NCI-H146 (cell line): Measurements from ENCODE around the gene ZCCHC3.

Experiments used
- DNase-seq: peaks from one replicate; lab custom pipeline; 2025; lab: John Stamatoyannopoulos, UW

The ZCCHC3 gene

GRCh38 chr20:343107-343506 lies 45.7 kb downstream of the ZCCHC3 start:
- DNase-seq: no peak

DNA sequence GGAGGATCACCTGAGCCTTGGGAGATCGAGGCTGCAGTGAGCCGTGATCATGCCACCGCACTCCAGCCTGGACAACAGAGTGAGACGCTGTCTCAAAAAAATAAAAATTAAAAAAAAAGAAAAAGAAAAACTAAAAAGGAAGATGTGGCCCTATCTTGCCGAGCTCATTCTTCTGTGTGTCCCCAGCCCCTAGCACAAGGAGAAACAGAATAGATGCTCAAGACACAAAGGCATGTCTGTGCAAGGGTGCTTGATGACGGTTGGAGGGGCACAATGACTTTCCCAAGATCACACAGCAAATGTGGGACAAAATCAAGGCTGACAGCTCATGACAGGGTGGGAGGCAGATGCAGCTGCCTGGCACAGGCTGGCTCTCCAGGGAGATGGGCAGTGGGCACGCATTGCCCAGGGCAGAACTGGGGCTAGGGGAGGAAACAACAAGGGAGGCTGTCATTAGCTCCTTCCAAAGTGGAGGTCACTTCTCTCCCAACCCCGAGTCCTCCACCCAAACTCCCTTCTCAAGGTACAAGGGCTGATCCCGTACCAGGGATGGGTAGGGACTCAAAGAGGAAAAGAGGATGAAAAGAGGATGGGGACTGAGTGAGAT lies 48.8 kb downstream of the ZCCHC3 start:
- DNase-seq: no peak

DNA sequence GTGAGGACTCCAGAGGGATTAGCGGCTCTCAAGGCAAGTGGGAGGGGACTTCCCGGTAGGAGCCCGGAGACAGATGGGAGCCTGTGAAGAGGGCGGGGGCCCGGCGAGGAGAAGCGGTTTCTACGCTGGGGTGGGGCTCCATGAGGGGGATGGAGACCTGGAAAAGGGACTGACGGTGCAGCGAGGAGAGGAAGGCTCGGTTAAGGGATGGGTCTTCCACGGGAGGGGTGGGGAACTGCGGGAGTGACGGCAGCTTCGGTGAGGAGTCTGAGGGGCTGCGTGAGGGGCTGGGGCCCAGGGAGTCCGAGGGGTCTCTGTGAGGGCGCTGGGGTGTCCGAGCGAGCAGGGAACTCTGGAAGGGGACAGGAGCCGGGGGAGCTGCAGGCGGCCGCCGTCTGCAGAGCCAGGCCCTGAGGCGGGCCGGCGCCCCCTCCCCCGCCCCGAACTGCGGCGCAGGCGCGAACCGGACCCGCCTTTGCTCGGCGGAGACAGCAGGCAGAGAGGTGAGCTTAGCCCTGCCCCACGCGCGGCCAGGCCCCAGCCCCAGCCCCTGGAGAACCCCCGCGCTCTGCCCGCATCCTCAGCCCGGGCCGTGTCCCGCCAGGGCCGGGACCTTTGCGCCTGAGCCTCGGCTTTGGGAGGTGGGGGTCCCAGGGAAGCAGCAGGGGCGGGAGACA lies 49.4 kb downstream of the ZCCHC3 start, which contains the start of gene NRSN2:
Gene NRSN2 (plus strand): TSS at position 472 of the 677 bp plus-strand sequence. CDS start 2,533 bp downstream, outside the sequence.
- peak; percentile 78 for DNase-seq

DNA sequence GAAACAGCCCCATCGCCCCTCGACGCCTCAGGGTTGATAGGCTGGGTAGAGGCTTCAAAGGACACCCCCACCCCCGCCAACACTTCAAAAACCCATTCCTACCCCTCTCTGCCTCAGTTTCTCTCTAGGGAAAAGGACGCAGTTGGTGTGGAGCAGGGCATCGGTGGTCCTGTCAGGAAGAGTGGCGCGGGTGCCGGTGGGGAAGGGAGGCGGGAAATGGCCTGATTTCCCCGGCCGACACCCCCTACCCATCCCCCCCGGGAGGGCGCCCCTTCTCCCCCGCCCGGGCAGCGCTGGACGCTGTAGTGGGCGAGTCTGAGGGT lies 49.9 kb downstream of the ZCCHC3 start:
- no peak for DNase-seq

GRCh38 chr20:347640-348484 lies 50.5 kb downstream of the ZCCHC3 start:
- DNase-seq: peak; percentile 98

GRCh38 chr20:348972-349841 lies 51.8 kb downstream of the ZCCHC3 start:
- DNase-seq: no peak
